Measurements from ENCODE around the gene KIF13A. TPM values are rescaled to one million over a fixed set of nuclear protein-coding genes. Genes with fewer than 3 reads are reported as not detected.

Gene KIF13A
- total RNA-seq, 1 experiment from 2014 or later, result 24.1 TPM

GRCh38 chr6:17829905-17830304, 157.5 kb downstream of the KIF13A start:
- no peak for TF ChIP-seq CTCF (IDR thresholded peaks at IDR 0.05; ENCODE audit: unreplicated experiment)
- intact Hi-C loops (cut with micrococcal nuclease), result loop anchor here (10.0 kb wide), 2 partner anchors 75 to 325 kb away; partner anchors contain the start of genes KDM1B and TPMT
- no peak overlapping the region for H3K27ac Mint-ChIP-seq (ENCODE audit: low read depth, unreplicated experiment)

GRCh38 chr6:17828149-17828548, 159.3 kb downstream of the KIF13A start:
- no peaks in the 10 kb centered on the region for H3K4me1 Mint-ChIP-seq (ENCODE audit: insufficient read depth, unreplicated experiment)
- DNase-seq (ENCODE audit: unreplicated experiment), result no peak
- no peak overlapping the region for H3K27ac Mint-ChIP-seq (ENCODE audit: low read depth, unreplicated experiment)
- no peaks in the 10 kb centered on the region for H3K9me3 Mint-ChIP-seq (ENCODE audit: unreplicated experiment)
- intact Hi-C loops (cut with micrococcal nuclease), result loop anchor here (10.0 kb wide), 1 partner anchor 77 kb away; no protein-coding TSS in a partner anchor
- TF ChIP-seq CTCF (IDR thresholded peaks at IDR 0.05; ENCODE audit: unreplicated experiment), result no peak
- no peak overlapping the region for H3K4me3 Mint-ChIP-seq (ENCODE audit: unreplicated experiment)
- ChIA-PET POLR2A (no interaction called here), CTCF (interaction anchor here (0.7 kb wide), 1 partner anchor 37 kb away, joined by 3 read pairs; no protein-coding TSS in a partner anchor)
- peaks cover 68% of the 10 kb centered on the region for H3K36me3 Mint-ChIP-seq (ENCODE audit: insufficient read depth, unreplicated experiment)
- H3K27me3 Mint-ChIP-seq (ENCODE audit: insufficient read depth, unreplicated experiment), result no peaks in the 10 kb centered on the region
- BruUV-seq (replicated peaks), result no TSS peak

More at GRCh38 chr6:17829905-17830304, 157.5 kb downstream of the KIF13A start:
- no peak for DNase-seq (ENCODE audit: unreplicated experiment)
- ChIA-PET POLR2A (interaction anchor here (0.7 kb wide), 1 partner anchor 22 kb away, joined by 3 read pairs; no protein-coding TSS in a partner anchor), CTCF (no interaction called here)
- no peaks in the 10 kb centered on the region for H3K27me3 Mint-ChIP-seq (ENCODE audit: insufficient read depth, unreplicated experiment)
- no peaks in the 10 kb centered on the region for H3K9me3 Mint-ChIP-seq (ENCODE audit: unreplicated experiment)
- peaks cover 72% of the 10 kb centered on the region for H3K36me3 Mint-ChIP-seq (ENCODE audit: insufficient read depth, unreplicated experiment)
- no peak overlapping the region for H3K4me3 Mint-ChIP-seq (ENCODE audit: unreplicated experiment)
- no peaks in the 10 kb centered on the region for H3K4me1 Mint-ChIP-seq (ENCODE audit: insufficient read depth, unreplicated experiment)
- BruUV-seq (replicated peaks), result no TSS peak

- BruUV-seq (replicated peaks), result no TSS peak
- no peaks in the 10 kb centered on the region for H3K9me3 Mint-ChIP-seq (ENCODE audit: unreplicated experiment)
- DNase-seq (ENCODE audit: unreplicated experiment), result no peak
- H3K27ac Mint-ChIP-seq (ENCODE audit: low read depth, unreplicated experiment), result no peak overlapping the region
- no peak overlapping the region for H3K4me3 Mint-ChIP-seq (ENCODE audit: unreplicated experiment)
- no peak for TF ChIP-seq CTCF (IDR thresholded peaks at IDR 0.05; ENCODE audit: unreplicated experiment)
- H3K4me1 Mint-ChIP-seq (ENCODE audit: insufficient read depth, unreplicated experiment), result no peaks in the 10 kb centered on the region
- ChIA-PET CTCF (interaction anchor here (0.6 to 1.8 kb wide), 3 partner anchors 11 to 905 kb away, joined by 3 to 8 read pairs (median 4); no protein-coding TSS in a partner anchor), POLR2A (interaction anchor here (0.8 kb wide), 1 partner anchor 16 kb away, joined by 3 read pairs; no protein-coding TSS in a partner anchor)
- H3K27me3 Mint-ChIP-seq (ENCODE audit: insufficient read depth, unreplicated experiment), result no peaks in the 10 kb centered on the region
- intact Hi-C loops (cut with micrococcal nuclease), result loop anchor here (10.0 kb wide), 1 partner anchor 78 kb away; no protein-coding TSS in a partner anchor
- peaks cover 58% of the 10 kb centered on the region for H3K36me3 Mint-ChIP-seq (ENCODE audit: insufficient read depth, unreplicated experiment)
These were observed 161.1 kb downstream of the KIF13A start for GRCh38 chr6:17826301-17826700.

GRCh38 chr6:17820055-17820454, 167.4 kb downstream of the KIF13A start:
- intact Hi-C loops (cut with micrococcal nuclease), result loop anchor here (10.0 kb wide), 1 partner anchor 85 kb away; no protein-coding TSS in a partner anchor
- peaks cover 18% of the 10 kb centered on the region for H3K36me3 Mint-ChIP-seq (ENCODE audit: insufficient read depth, unreplicated experiment)
- POLR2A ChIA-PET, result interaction anchor here (1.1 kb wide), 1 partner anchor 16 kb away, joined by 3 read pairs; no protein-coding TSS in a partner anchor
- no peak for DNase-seq (ENCODE audit: unreplicated experiment)
- H3K9me3 Mint-ChIP-seq (ENCODE audit: unreplicated experiment), result no peaks in the 10 kb centered on the region
- no TSS peak for BruUV-seq (replicated peaks)
- no peak overlapping the region for H3K27ac Mint-ChIP-seq (ENCODE audit: low read depth, unreplicated experiment)
- H3K4me1 Mint-ChIP-seq (ENCODE audit: insufficient read depth, unreplicated experiment), result no peaks in the 10 kb centered on the region
- H3K27me3 Mint-ChIP-seq (ENCODE audit: insufficient read depth, unreplicated experiment), result no peaks in the 10 kb centered on the region
- TF ChIP-seq CTCF (IDR thresholded peaks at IDR 0.05; ENCODE audit: unreplicated experiment), result no peak
- no peak overlapping the region for H3K4me3 Mint-ChIP-seq (ENCODE audit: unreplicated experiment)
- CTCF ChIA-PET, result interaction anchor here (0.6 to 1.2 kb wide), 3 partner anchors 15 to 666 kb away, joined by 3 read pairs; no protein-coding TSS in a partner anchor
